Activated T-cell treated with anti-CD3 and anti-CD28 coated beads, Interleukin-2, amount 50 U/mL, for 24 hours (primary cell): ENCODE measurements around the gene VPS18.

ENCODE experiments used
- DNase-seq: peaks from one replicate; pipeline ENCODE4 v3.0.0-alpha.2; 2020
- H3K27ac Mint-ChIP-seq: 2 replicates; pipeline ENCODE4 v1.8.0; 2020; ENCODE audit warnings: mild to moderate bottlenecking, mixed read lengths
- H3K27me3 Mint-ChIP-seq: 2 replicates; pipeline ENCODE4 v1.8.0; 2020; ENCODE audit warnings: mixed read lengths
- H3K36me3 Mint-ChIP-seq: 2 replicates; pipeline ENCODE4 v1.8.0; 2020; ENCODE audit warnings: low read depth, mixed read lengths
- H3K4me1 Mint-ChIP-seq: 2 replicates; pipeline ENCODE4 v1.8.0; 2020; ENCODE audit warnings: low read depth, mixed read lengths
- H3K4me3 Mint-ChIP-seq: 2 replicates; pipeline ENCODE4 v1.8.0; 2020; ENCODE audit warnings: mild to moderate bottlenecking, moderate library complexity, mixed read lengths
- H3K9me3 Mint-ChIP-seq: 2 replicates; pipeline ENCODE4 v1.8.0; 2020; ENCODE audit warnings: mixed read lengths

The VPS18 gene

GRCh38 chr15:40941528-40942336, 47.5 kb downstream of the VPS18 start:
- Mint-ChIP-seq H3K4me1 (peaks cover 34% of the 10 kb centered on the region), H3K36me3 (no peaks in the 10 kb centered on the region), H3K9me3 (no peaks in the 10 kb centered on the region), H3K27ac (peak overlapping the region; percentile 89), H3K27me3 (no peaks in the 10 kb centered on the region), H3K4me3 (peak overlapping the region; percentile 74)
- DNase-seq, result peak; percentile 83

GRCh38 chr15:40942337-40942854, 48.1 kb downstream of the VPS18 start:
- Mint-ChIP-seq H3K27me3 (no peaks in the 10 kb centered on the region), H3K9me3 (no peaks in the 10 kb centered on the region), H3K4me1 (peaks cover 34% of the 10 kb centered on the region), H3K27ac (peak overlapping the region; percentile 81), H3K36me3 (no peaks in the 10 kb centered on the region), H3K4me3 (peak overlapping the region; percentile 74)
- DNase-seq, result no peak

GRCh38 chr15:40942878-40943277, 48.6 kb downstream of the VPS18 start:
- peaks cover 34% of the 10 kb centered on the region for H3K4me1 Mint-ChIP-seq
- H3K4me3 Mint-ChIP-seq, result peak overlapping the region; percentile 74
- no peaks in the 10 kb centered on the region for H3K27me3 Mint-ChIP-seq
- H3K27ac Mint-ChIP-seq, result peak overlapping the region; percentile 81
- no peaks in the 10 kb centered on the region for H3K36me3 Mint-ChIP-seq
- DNase-seq, result no peak
- H3K9me3 Mint-ChIP-seq, result no peaks in the 10 kb centered on the region

- peaks cover 34% of the 10 kb centered on the region for H3K4me1 Mint-ChIP-seq
Measured at GRCh38 chr15:40943764-40944365, 49.6 kb downstream of the VPS18 start.

GRCh38 chr15:40944510-40945296, 50.5 kb downstream of the VPS18 start:
- H3K27ac Mint-ChIP-seq, result no peak overlapping the region
- H3K9me3 Mint-ChIP-seq, result no peaks in the 10 kb centered on the region
- peaks cover 34% of the 10 kb centered on the region for H3K4me1 Mint-ChIP-seq
- DNase-seq, result no peak
- H3K4me3 Mint-ChIP-seq, result no peak overlapping the region
- no peaks in the 10 kb centered on the region for H3K27me3 Mint-ChIP-seq
- no peaks in the 10 kb centered on the region for H3K36me3 Mint-ChIP-seq

More at GRCh38 chr15:40943764-40944365, 49.6 kb downstream of the VPS18 start:
- H3K27me3 Mint-ChIP-seq, result no peaks in the 10 kb centered on the region
- no peaks in the 10 kb centered on the region for H3K9me3 Mint-ChIP-seq
- DNase-seq, result no peak
- H3K27ac Mint-ChIP-seq, result no peak overlapping the region
- no peaks in the 10 kb centered on the region for H3K36me3 Mint-ChIP-seq
- H3K4me3 Mint-ChIP-seq, result no peak overlapping the region

- no peaks in the 10 kb centered on the region for H3K9me3 Mint-ChIP-seq
- no peak overlapping the region for H3K27ac Mint-ChIP-seq
- H3K4me3 Mint-ChIP-seq, result no peak overlapping the region
- H3K27me3 Mint-ChIP-seq, result no peaks in the 10 kb centered on the region
- H3K4me1 Mint-ChIP-seq, result peaks cover 24% of the 10 kb centered on the region
- H3K36me3 Mint-ChIP-seq, result peaks cover 11% of the 10 kb centered on the region
- no peak for DNase-seq
Measured at GRCh38 chr15:40948706-40949473, 54.6 kb downstream of the VPS18 start.

- Mint-ChIP-seq H3K36me3 (peaks cover 20% of the 10 kb centered on the region), H3K4me1 (peaks cover 32% of the 10 kb centered on the region), H3K27me3 (no peaks in the 10 kb centered on the region), H3K27ac (no peak overlapping the region), H3K4me3 (no peak overlapping the region), H3K9me3 (no peaks in the 10 kb centered on the region)
- DNase-seq, result no peak
Measured at GRCh38 chr15:40949756-40950207, 55.5 kb downstream of the VPS18 start.

- peak overlapping the region; percentile 94 for H3K4me3 Mint-ChIP-seq
- H3K27ac Mint-ChIP-seq, result peak overlapping the region; percentile 98
- H3K4me1 Mint-ChIP-seq, result peaks cover 37% of the 10 kb centered on the region
Measured at GRCh38 chr15:40951764-40952163, 57.5 kb downstream of the VPS18 start.

GRCh38 chr15:40952301-40952900, 58.2 kb downstream of the VPS18 start:
- Mint-ChIP-seq H3K36me3 (peaks cover 43% of the 10 kb centered on the region), H3K27me3 (no peaks in the 10 kb centered on the region), H3K9me3 (no peaks in the 10 kb centered on the region), H3K27ac (peak overlapping the region; percentile 98), H3K4me1 (peaks cover 37% of the 10 kb centered on the region), H3K4me3 (peak overlapping the region; percentile 94)
- DNase-seq, result no peak

More at GRCh38 chr15:40951764-40952163, 57.5 kb downstream of the VPS18 start:
- no peaks in the 10 kb centered on the region for H3K27me3 Mint-ChIP-seq
- H3K36me3 Mint-ChIP-seq, result peaks cover 40% of the 10 kb centered on the region
- DNase-seq, result no peak
- no peaks in the 10 kb centered on the region for H3K9me3 Mint-ChIP-seq

GRCh38 chr15:40952901-40953712, 58.9 kb downstream of the VPS18 start, which contains the start of gene CHAC1:
TSS of gene CHAC1 (plus strand) at chr15:40953471. CDS start at chr15:40953584, 113 bp downstream.
- peak within 1 kb of the TSS; percentile 94 for H3K4me3 Mint-ChIP-seq
- DNase-seq, result peak; percentile 96
- H3K9me3 Mint-ChIP-seq, result no peaks in the 10 kb centered on the region
- peaks cover 37% of the 10 kb centered on the region for H3K4me1 Mint-ChIP-seq
- peaks cover 47% of the 10 kb centered on the region for H3K36me3 Mint-ChIP-seq
- H3K27me3 Mint-ChIP-seq, result no peaks in the 10 kb centered on the region
- H3K27ac Mint-ChIP-seq, result peak within 1 kb of the TSS; percentile 98
